A549 (cell line): ENCODE measurements around the gene PBX1. TPM values are rescaled to one million over a fixed set of nuclear protein-coding genes. Genes with fewer than 3 reads are reported as not detected.

Source experiments
- ATAC-seq, 2 experiments: fragments of 200-7000 bp in 1 of 2; fragments of >200 bp in 1 of 2; cut with Nextera tagmentation in 1 of 2; cut with Tn5 transposase in 1 of 2; 3 replicates each; pipeline versions ENCODE4 v1.8.0 to v1.9.1; 2018 to 2020; ENCODE audit warnings: mild to moderate bottlenecking in 1 of 2, moderate library complexity in 1 of 2
- CTCF ChIA-PET: fragments of 300-600 bp; sonication (Branson Sonifier 250); formaldehyde crosslinking; extraction: SDS; loops from one replicate; lab custom pipeline; 2021; ENCODE audit warnings: antibody characterized with exemption, inconsistent platforms; lab: Yijun Ruan, JAX
- POLR2A ChIA-PET: fragments of 350-600 bp; formaldehyde crosslinking; extraction: SDS; loops from one replicate; lab custom pipeline; 2021; ENCODE audit warnings: antibody characterized with exemption, inconsistent platforms; lab: Yijun Ruan, JAX
- DNase-seq, 2 experiments: peaks; one replicate each; pipeline versions ENCODE4 v3.0.0 to v3.0.0-alpha.2; 2011 to 2016; ENCODE audit warnings: low read depth in 1 of 2, low spot score in 1 of 2
- FAIRE-seq: peaks from 2 replicates; lab custom pipeline; 2011; peaks lifted over from hg19 to GRCh38; lab: Jason Lieb, UNC
- H3K27ac ChIP-seq, 2 experiments: fragments of >200 bp; sonication (Bioruptor Twin); formaldehyde crosslinking; 3 replicates each; pipeline ENCODE4 v1.5.1; 2016 to 2017
- H3K4me1 ChIP-seq: fragments of >200 bp; sonication (Bioruptor Twin); formaldehyde crosslinking; 3 replicates; pipeline ENCODE4 v1.6.1; 2016
- H3K4me2 ChIP-seq: fragments of >200 bp; sonication (Bioruptor Twin); formaldehyde crosslinking; 3 replicates; pipeline ENCODE4 v1.6.1; 2016
- H3K4me3 ChIP-seq: fragments of >200 bp; sonication (Bioruptor Twin); formaldehyde crosslinking; 3 replicates; pipeline ENCODE4 v1.5.1; 2016
- H3K9me3 ChIP-seq: fragments of >200 bp; sonication (Bioruptor Twin); formaldehyde crosslinking; 3 replicates; pipeline ENCODE4 v1.6.1; 2016
- BHLHE40 ChIP-seq: IDR thresholded peaks from 2 replicates; pipeline ENCODE4 v1.6.1; 2012; ENCODE audit warnings: low read depth, low read length, inconsistent platforms
- CEBPB ChIP-seq, 2 experiments: fragments of >200 bp in 1 of 2; sonication (Bioruptor Twin) in 1 of 2; formaldehyde crosslinking in 1 of 2; IDR thresholded peaks; 2 replicates each; pipeline ENCODE4 v1.6.1; 2012 to 2016
- CHD2 ChIP-seq: fragments of 150-350 bp; IDR thresholded peaks from 2 replicates; pipeline ENCODE4 v1.6.1; 2014; ENCODE audit warnings: low read length; ENCODE audit not compliant: partially characterized antibody
- EHF ChIP-seq: fragments of 250-450 bp; sonication (Bioruptor Pico); IDR thresholded peaks from 2 replicates; pipeline ENCODE4 v1.5.0; 2020; ENCODE audit warnings: mild to moderate bottlenecking
- FOSB ChIP-seq: fragments of 250-450 bp; sonication (Bioruptor Pico); IDR thresholded peaks from 2 replicates; pipeline ENCODE4 v1.5.0; 2020; ENCODE audit warnings: mild to moderate bottlenecking, moderate library complexity
- FOXS1 ChIP-seq: fragments of 250-450 bp; sonication (Bioruptor Pico); IDR thresholded peaks from 2 replicates; pipeline ENCODE4 v1.5.0; 2020; ENCODE audit warnings: mild to moderate bottlenecking, moderate library complexity
- GATA3 ChIP-seq: IDR thresholded peaks from 2 replicates; pipeline ENCODE4 v1.6.1; 2012; ENCODE audit warnings: borderline replicate concordance
- HOXA7 ChIP-seq: fragments of 250-450 bp; sonication (Bioruptor Pico); IDR thresholded peaks from 2 replicates; pipeline ENCODE4 v1.5.0; 2020; ENCODE audit warnings: mild to moderate bottlenecking, moderate library complexity
- JUNB ChIP-seq: fragments of >200 bp; sonication (Bioruptor Twin); formaldehyde crosslinking; IDR thresholded peaks from 2 replicates; pipeline ENCODE4 v1.6.1; 2016
- MAFK ChIP-seq: fragments of 450-650 bp; IDR thresholded peaks from 2 replicates; pipeline ENCODE4 v1.6.1; 2014; ENCODE audit not compliant: partially characterized antibody
- NFE2L2 ChIP-seq: fragments of 150-350 bp; conservative IDR thresholded peaks from 2 replicates; pipeline ENCODE4 v1.6.1; 2014; ENCODE audit warnings: low read length
- PHF8 ChIP-seq: fragments of 200-600 bp; sonication (generic); IDR thresholded peaks from 2 replicates; pipeline ENCODE4 v1.6.1; 2016; ENCODE audit warnings: low read depth, mild to moderate bottlenecking, antibody characterized with exemption, moderate library complexity, borderline replicate concordance
- POLR2A ChIP-seq: IDR thresholded peaks from 2 replicates; pipeline ENCODE4 v1.6.1; 2012; ENCODE audit warnings: mild to moderate bottlenecking, low read length
- RAD21 ChIP-seq, 2 experiments: fragments of >200 bp in 1 of 2; sonication (Bioruptor Twin) in 1 of 2; formaldehyde crosslinking in 1 of 2; IDR thresholded peaks in 1 of 2; conservative IDR thresholded peaks in 1 of 2; 2 replicates in 1 of 2; 3 replicates in 1 of 2; pipeline ENCODE4 v1.6.1; 2012 to 2018; ENCODE audit warnings: inconsistent platforms in 1 of 2
- RFX5 ChIP-seq: fragments of 450-650 bp; IDR thresholded peaks from 2 replicates; pipeline ENCODE4 v1.7.1; 2014; ENCODE audit warnings: antibody characterized with exemption, mild to moderate bottlenecking, moderate library complexity
- RNF2 ChIP-seq: fragments of 200-600 bp; sonication (generic); IDR thresholded peaks from 2 replicates; pipeline ENCODE4 v1.6.1; 2016; ENCODE audit warnings: low read depth, mild to moderate bottlenecking, antibody characterized with exemption, moderate library complexity, borderline replicate concordance
- TFCP2L1 ChIP-seq: fragments of 250-450 bp; sonication (Bioruptor Pico); IDR thresholded peaks from 2 replicates; pipeline ENCODE4 v1.5.0; 2021; ENCODE audit warnings: mild to moderate bottlenecking
- ZFP36 ChIP-seq: fragments of 450-650 bp; IDR thresholded peaks from 2 replicates; pipeline ENCODE4 v1.6.1; 2014; ENCODE audit warnings: borderline replicate concordance; ENCODE audit not compliant: partially characterized antibody
- ZNF302 ChIP-seq: fragments of 250-450 bp; sonication (Bioruptor Pico); IDR thresholded peaks from 2 replicates; pipeline ENCODE4 v1.9.0; 2021; ENCODE audit warnings: inconsistent platforms, mild to moderate bottlenecking, moderate library complexity
- ZSCAN20 ChIP-seq: fragments of 250-450 bp; sonication (Bioruptor Pico); IDR thresholded peaks from 2 replicates; pipeline ENCODE4 v1.8.0; 2022; ENCODE audit warnings: mild to moderate bottlenecking, moderate library complexity
- WGBS: methylation state at CpG from one replicate; pipeline ENCODE4 v1.1.6; 2017; ENCODE audit errors: missing lambda C conversion rate; 5-methylcytosine and 5-hydroxymethylcytosine counted together
- polyA plus RNA-seq, 4 experiments: library from polyadenylated mRNA; depleted of rRNA in 3 of 4; stranded (reverse); fragments of >200 nt; fragmentation: RNase III in 1 of 4; extraction: RNeasy Plus Mini Kit Qiagen cat#74134 plus additional on column Dnase treatment in 1 of 4; gene quantifications; 2 replicates in 3 of 4; 3 replicates in 1 of 4; pipeline ENCODE4 v1.2.3, GENCODE V29; 2011 to 2017
- TF ChIP-seq, protein P1 (sequence below): fragments of >200 bp; sonication (Bioruptor Twin); formaldehyde crosslinking; IDR thresholded peaks from 2 replicates; pipeline ENCODE4 v1.6.1; 2016
- TF ChIP-seq, protein P2 (sequence below): IDR thresholded peaks from 2 replicates; pipeline ENCODE4 v1.6.1; 2012
- TF ChIP-seq, protein P3 (sequence below): fragments of >200 bp; sonication (Bioruptor Twin); formaldehyde crosslinking; IDR thresholded peaks from 3 replicates; pipeline ENCODE4 v1.5.1; 2016
- TF ChIP-seq, protein P4 (sequence below): fragments of 250-450 bp; sonication (Bioruptor Pico); IDR thresholded peaks from 2 replicates; pipeline ENCODE4 v1.5.0; 2020; ENCODE audit warnings: low read depth, mild to moderate bottlenecking, moderate library complexity
- TF ChIP-seq, protein P5 (sequence below): fragments of 450-650 bp; IDR thresholded peaks from 2 replicates; pipeline ENCODE4 v1.6.1; 2014; ENCODE audit warnings: antibody characterized with exemption
- TF ChIP-seq, protein P6 (sequence below): IDR thresholded peaks from 2 replicates; pipeline ENCODE4 v1.6.1; 2012; ENCODE audit warnings: low read depth, borderline replicate concordance
- TF ChIP-seq, protein P7 (sequence below): fragments of 150-350 bp; IDR thresholded peaks from 2 replicates; pipeline ENCODE4 v1.6.1; 2014; ENCODE audit warnings: low read depth, mild to moderate bottlenecking, low read length

PBX1 gene
- polyA plus RNA-seq, 2 of the 4 experiments (the other 2 are of a cell fraction) = 47.8 to 61.5 TPM

DNA sequence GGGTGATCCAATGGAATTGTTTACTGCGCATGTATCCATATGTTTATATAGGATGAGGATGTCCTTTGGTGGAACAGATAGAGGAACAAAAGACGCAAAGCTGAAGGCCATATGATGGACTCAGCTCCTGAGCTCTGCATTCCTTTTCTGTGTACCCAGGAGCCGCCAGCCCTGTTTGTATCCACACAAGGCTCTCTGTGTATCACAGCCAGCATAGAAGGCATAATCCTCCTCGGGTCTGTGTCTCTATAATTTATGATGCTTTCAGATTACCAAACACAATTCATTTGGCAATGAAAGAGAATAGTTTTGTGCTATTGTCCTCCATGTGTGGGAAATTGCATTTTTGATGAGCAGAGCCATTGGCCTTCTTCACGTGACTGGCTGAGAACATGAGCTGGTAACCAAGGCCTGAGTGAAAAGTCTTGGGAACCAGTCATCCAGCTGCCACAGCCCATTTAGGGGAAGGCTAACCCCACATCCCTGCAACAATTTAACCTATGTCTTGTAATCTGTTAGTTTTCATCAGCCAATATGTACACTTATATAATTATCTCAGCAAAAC is 119.2 kb downstream of the PBX1 start:
- no peak for ATAC-seq
- 76% methylated on average over 5 of the region's 5 CpGs for WGBS
- CTCF ChIA-PET = interaction anchor here (1.6 kb wide), 1 partner anchor 109 kb away, joined by 3 read pairs; no protein-coding TSS in a partner anchor

DNA sequence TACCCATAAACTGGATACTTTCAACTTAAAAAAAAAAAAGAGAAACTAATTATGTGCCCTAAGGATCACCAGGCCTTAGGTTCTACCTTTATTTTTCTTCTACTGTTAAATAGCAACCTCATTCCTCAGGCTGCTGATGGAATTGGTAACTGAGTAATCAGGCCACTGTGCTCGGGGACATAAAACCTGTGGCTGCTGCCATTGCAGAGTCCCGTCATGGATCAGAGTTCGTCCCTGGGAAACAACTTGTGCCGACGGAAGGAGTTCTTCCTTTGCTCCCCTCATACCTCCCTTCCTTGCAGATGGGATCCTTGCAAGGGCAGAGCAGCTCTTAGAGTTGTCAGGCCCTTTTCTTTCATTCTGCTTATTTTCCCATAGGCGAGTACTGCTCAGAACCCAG is 123.6 kb downstream of the PBX1 start:
- peaks cover 26% of the 10 kb centered on the region for H3K4me1 ChIP-seq
- ChIA-PET POLR2A (interaction anchor here (0.5 kb wide), 1 partner anchor 30 kb away, joined by 5 read pairs; no protein-coding TSS in a partner anchor), CTCF (interaction anchor here (0.7 to 1.2 kb wide), 2 partner anchors 8 to 18 kb away, joined by 3 to 4 read pairs; no protein-coding TSS in a partner anchor)
- DNase-seq = no peak
- 80% methylated on average over 6 of the region's 6 CpGs for WGBS
- no peak overlapping the region for H3K4me2 ChIP-seq
- H3K9me3 ChIP-seq = no peaks in the 10 kb centered on the region
- FAIRE-seq = no peak
- no peak overlapping the region for H3K4me3 ChIP-seq
- H3K27ac ChIP-seq = peak overlapping the region in 1 of 2 experiments; percentile 45; a peak in 3 of 6 replicates
- no peak for ATAC-seq
- TF ChIP-seq, protein P1, sequence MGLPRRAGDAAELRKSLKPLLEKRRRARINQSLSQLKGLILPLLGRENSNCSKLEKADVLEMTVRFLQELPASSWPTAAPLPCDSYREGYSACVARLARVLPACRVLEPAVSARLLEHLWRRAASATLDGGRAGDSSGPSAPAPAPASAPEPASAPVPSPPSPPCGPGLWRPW = no peak
- no peak for TF ChIP-seq ZNF302
- TF ChIP-seq RAD21 (conservative IDR thresholded peaks at IDR 0.05 in 1 of 2, IDR thresholded peaks at IDR 0.05 in 1 of 2) = no peak
- TF ChIP-seq POLR2A = no peak
- TF ChIP-seq EHF = no peak
- TF ChIP-seq, protein P2, sequence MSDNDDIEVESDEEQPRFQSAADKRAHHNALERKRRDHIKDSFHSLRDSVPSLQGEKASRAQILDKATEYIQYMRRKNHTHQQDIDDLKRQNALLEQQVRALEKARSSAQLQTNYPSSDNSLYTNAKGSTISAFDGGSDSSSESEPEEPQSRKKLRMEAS = no peak
- no peak for TF ChIP-seq CHD2
- no peak for TF ChIP-seq ZFP36
- TF ChIP-seq, protein P3, sequence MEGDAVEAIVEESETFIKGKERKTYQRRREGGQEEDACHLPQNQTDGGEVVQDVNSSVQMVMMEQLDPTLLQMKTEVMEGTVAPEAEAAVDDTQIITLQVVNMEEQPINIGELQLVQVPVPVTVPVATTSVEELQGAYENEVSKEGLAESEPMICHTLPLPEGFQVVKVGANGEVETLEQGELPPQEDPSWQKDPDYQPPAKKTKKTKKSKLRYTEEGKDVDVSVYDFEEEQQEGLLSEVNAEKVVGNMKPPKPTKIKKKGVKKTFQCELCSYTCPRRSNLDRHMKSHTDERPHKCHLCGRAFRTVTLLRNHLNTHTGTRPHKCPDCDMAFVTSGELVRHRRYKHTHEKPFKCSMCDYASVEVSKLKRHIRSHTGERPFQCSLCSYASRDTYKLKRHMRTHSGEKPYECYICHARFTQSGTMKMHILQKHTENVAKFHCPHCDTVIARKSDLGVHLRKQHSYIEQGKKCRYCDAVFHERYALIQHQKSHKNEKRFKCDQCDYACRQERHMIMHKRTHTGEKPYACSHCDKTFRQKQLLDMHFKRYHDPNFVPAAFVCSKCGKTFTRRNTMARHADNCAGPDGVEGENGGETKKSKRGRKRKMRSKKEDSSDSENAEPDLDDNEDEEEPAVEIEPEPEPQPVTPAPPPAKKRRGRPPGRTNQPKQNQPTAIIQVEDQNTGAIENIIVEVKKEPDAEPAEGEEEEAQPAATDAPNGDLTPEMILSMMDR = no peak
- TF ChIP-seq HOXA7 (CRISPR knock-in tag) = no peak
- no peak for TF ChIP-seq JUNB
- TF ChIP-seq PHF8 = no peak
- TF ChIP-seq RNF2 = no peak
- TF ChIP-seq ZSCAN20 (CRISPR knock-in tag) = no peak
- TF ChIP-seq, protein P4, sequence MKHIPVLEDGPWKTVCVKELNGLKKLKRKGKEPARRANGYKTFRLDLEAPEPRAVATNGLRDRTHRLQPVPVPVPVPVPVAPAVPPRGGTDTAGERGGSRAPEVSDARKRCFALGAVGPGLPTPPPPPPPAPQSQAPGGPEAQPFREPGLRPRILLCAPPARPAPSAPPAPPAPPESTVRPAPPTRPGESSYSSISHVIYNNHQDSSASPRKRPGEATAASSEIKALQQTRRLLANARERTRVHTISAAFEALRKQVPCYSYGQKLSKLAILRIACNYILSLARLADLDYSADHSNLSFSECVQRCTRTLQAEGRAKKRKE (CRISPR knock-in tag) = no peak
- no peak for TF ChIP-seq BHLHE40

More for the DNA sequence above, 119.2 kb downstream of the PBX1 start:
- Histone ChIP-seq H3K4me2 (no peak overlapping the region), H3K4me1 (peaks cover 25% of the 10 kb centered on the region), H3K27ac (no peak overlapping the region), H3K9me3 (no peaks in the 10 kb centered on the region), H3K4me3 (no peak overlapping the region)
- DNase-seq (no peak), FAIRE-seq (no peak)
- POLR2A ChIA-PET = no interaction called here
- TF ChIP-seq, protein P5, sequence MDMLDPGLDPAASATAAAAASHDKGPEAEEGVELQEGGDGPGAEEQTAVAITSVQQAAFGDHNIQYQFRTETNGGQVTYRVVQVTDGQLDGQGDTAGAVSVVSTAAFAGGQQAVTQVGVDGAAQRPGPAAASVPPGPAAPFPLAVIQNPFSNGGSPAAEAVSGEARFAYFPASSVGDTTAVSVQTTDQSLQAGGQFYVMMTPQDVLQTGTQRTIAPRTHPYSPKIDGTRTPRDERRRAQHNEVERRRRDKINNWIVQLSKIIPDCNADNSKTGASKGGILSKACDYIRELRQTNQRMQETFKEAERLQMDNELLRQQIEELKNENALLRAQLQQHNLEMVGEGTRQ = no peak
- TF ChIP-seq CHD2 (no peak), TFCP2L1 (no peak), FOXS1 (CRISPR knock-in tag) (no peak), CEBPB (IDR thresholded peaks at IDR 0.05) (no peak), FOSB (CRISPR knock-in tag) (no peak), BHLHE40 (no peak), MAFK (no peak), ZFP36 (no peak), GATA3 (no peak), RFX5 (no peak), JUNB (no peak), EHF (no peak), NFE2L2 (no peak)
- TF ChIP-seq, protein P3 = no peak
- TF ChIP-seq, protein P6, sequence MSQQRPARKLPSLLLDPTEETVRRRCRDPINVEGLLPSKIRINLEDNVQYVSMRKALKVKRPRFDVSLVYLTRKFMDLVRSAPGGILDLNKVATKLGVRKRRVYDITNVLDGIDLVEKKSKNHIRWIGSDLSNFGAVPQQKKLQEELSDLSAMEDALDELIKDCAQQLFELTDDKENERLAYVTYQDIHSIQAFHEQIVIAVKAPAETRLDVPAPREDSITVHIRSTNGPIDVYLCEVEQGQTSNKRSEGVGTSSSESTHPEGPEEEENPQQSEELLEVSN = no peak
- TF ChIP-seq, protein P7, sequence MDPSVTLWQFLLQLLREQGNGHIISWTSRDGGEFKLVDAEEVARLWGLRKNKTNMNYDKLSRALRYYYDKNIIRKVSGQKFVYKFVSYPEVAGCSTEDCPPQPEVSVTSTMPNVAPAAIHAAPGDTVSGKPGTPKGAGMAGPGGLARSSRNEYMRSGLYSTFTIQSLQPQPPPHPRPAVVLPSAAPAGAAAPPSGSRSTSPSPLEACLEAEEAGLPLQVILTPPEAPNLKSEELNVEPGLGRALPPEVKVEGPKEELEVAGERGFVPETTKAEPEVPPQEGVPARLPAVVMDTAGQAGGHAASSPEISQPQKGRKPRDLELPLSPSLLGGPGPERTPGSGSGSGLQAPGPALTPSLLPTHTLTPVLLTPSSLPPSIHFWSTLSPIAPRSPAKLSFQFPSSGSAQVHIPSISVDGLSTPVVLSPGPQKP = no peak
- TF ChIP-seq, protein P4 (CRISPR knock-in tag) = no peak
